ENCODE results near the gene PTPN20.

The PTPN20 gene

GRCh38 chr10:47022311-47023131, 111.3 kb downstream of the PTPN20 start:
- DNase-seq = no peak

GRCh38 chr10:47023237-47024045, 112.2 kb downstream of the PTPN20 start:
- no peak for DNase-seq

GRCh38 chr10:47024046-47024322, 112.8 kb downstream of the PTPN20 start:
- DNase-seq = no peak

GRCh38 chr10:47024399-47025252, 113.4 kb downstream of the PTPN20 start:
- peak; percentile 6 for DNase-seq

GRCh38 chr10:47025253-47025539, 114.0 kb downstream of the PTPN20 start:
- no peak for DNase-seq

- DNase-seq = no peak
These were observed 114.5 kb downstream of the PTPN20 start for GRCh38 chr10:47025540-47026300.

GRCh38 chr10:47026301-47027107, 115.3 kb downstream of the PTPN20 start:
- DNase-seq = no peak

GRCh38 chr10:47027108-47027783, 116.0 kb downstream of the PTPN20 start:
- DNase-seq = no peak

- DNase-seq = no peak
These were observed 116.6 kb downstream of the PTPN20 start for GRCh38 chr10:47027784-47028260.

GRCh38 chr10:47028466-47028865, 117.2 kb downstream of the PTPN20 start:
- DNase-seq = no peak

- no peak for DNase-seq
These were observed 118.2 kb downstream of the PTPN20 start for GRCh38 chr10:47029181-47030009.

GRCh38 chr10:47030191-47030703, 119.0 kb downstream of the PTPN20 start:
- DNase-seq = no peak

- DNase-seq = no peak
These were observed 120.1 kb downstream of the PTPN20 start for GRCh38 chr10:47031211-47031900.

- no peak for DNase-seq
These were observed 120.8 kb downstream of the PTPN20 start for GRCh38 chr10:47031901-47032465.

- no peak for DNase-seq
These were observed 121.9 kb downstream of the PTPN20 start for GRCh38 chr10:47033081-47033480.

- no peak for DNase-seq
These were observed 122.5 kb downstream of the PTPN20 start for GRCh38 chr10:47033541-47034270.

- no peak for DNase-seq
These were observed 123.3 kb downstream of the PTPN20 start for GRCh38 chr10:47034441-47035051.
